Measurements from ENCODE around the gene CD109.
A peak's percentile ranks its signal among the peaks of the same experiment; 100 is the strongest.

Gene CD109

GRCh38 chr6:73743081-73743480 is 47.1 kb downstream of the CD109 start:
- no peak overlapping the region for H3K4me3 ChIP-seq (ENCODE audit: low read length)
- DNase-seq (ENCODE audit: low read depth), result no peak
- TF ChIP-seq CTCF (conservative IDR thresholded peaks at IDR 0.05; ENCODE audit: low read depth, low read length), result no peak

GRCh38 chr6:73743556-73743955 is 47.6 kb downstream of the CD109 start:
- H3K4me3 ChIP-seq (ENCODE audit: low read length), result no peak overlapping the region
- no peak for DNase-seq (ENCODE audit: low read depth)
- no peak for TF ChIP-seq CTCF (conservative IDR thresholded peaks at IDR 0.05; ENCODE audit: low read depth, low read length)

GRCh38 chr6:73746787-73747186 is 50.8 kb downstream of the CD109 start:
- no peak for DNase-seq (ENCODE audit: low read depth)
- no peak overlapping the region for H3K4me3 ChIP-seq (ENCODE audit: low read length)
- no peak for TF ChIP-seq CTCF (conservative IDR thresholded peaks at IDR 0.05; ENCODE audit: low read depth, low read length)

- DNase-seq (ENCODE audit: low read depth), result no peak
- TF ChIP-seq CTCF (conservative IDR thresholded peaks at IDR 0.05; ENCODE audit: low read depth, low read length), result no peak
- H3K4me3 ChIP-seq (ENCODE audit: low read length), result no peak overlapping the region
Measured at GRCh38 chr6:73747289-73747688, 51.3 kb downstream of the CD109 start.

GRCh38 chr6:73752943-73753342 is 56.9 kb downstream of the CD109 start:
- H3K4me3 ChIP-seq (ENCODE audit: low read length), result no peak overlapping the region
- no peak for DNase-seq (ENCODE audit: low read depth)
- no peak for TF ChIP-seq CTCF (conservative IDR thresholded peaks at IDR 0.05; ENCODE audit: low read depth, low read length)

GRCh38 chr6:73766040-73766439 is 70.0 kb downstream of the CD109 start:
- no peak overlapping the region for H3K4me3 ChIP-seq (ENCODE audit: low read length)
- no peak for DNase-seq (ENCODE audit: low read depth)
- no peak for TF ChIP-seq CTCF (conservative IDR thresholded peaks at IDR 0.05; ENCODE audit: low read depth, low read length)

GRCh38 chr6:73768558-73768957 is 72.6 kb downstream of the CD109 start:
- DNase-seq (ENCODE audit: low read depth), result peak; percentile 13
- no peak overlapping the region for H3K4me3 ChIP-seq (ENCODE audit: low read length)
- no peak for TF ChIP-seq CTCF (conservative IDR thresholded peaks at IDR 0.05; ENCODE audit: low read depth, low read length)

Data from retinal pigment epithelial cell (primary cell).